GM23338 (cell line): Measurements from ENCODE around the gene OSGEPL1. TPM values are rescaled to one million over a fixed set of nuclear protein-coding genes. Genes with fewer than 3 reads are reported as not detected.

ENCODE experiments used
- ATAC-seq: fragments of 200-7000 bp; cut with Tn5 transposase; 3 replicates; pipeline ENCODE4 v1.9.1; 2020
- DNase-seq: peaks from one replicate; pipeline ENCODE4 v3.0.0-alpha.2; 2015; ENCODE audit warnings: low spot score
- H2AFZ ChIP-seq: fragments of 200-600 bp; sonication (generic); 2 replicates; pipeline ENCODE4 v1.8.0; 2016; ENCODE audit warnings: antibody characterized with exemption, mild to moderate bottlenecking, moderate library complexity
- H3F3A ChIP-seq: fragments of 200-600 bp; sonication (generic); replicated peaks from 2 replicates; pipeline ENCODE4 v1.8.0; 2017; ENCODE audit warnings: antibody characterized with exemption, mixed run types, low read depth
- H3K27ac ChIP-seq: fragments of 200-600 bp; sonication (generic); 2 replicates; pipeline ENCODE4 v1.6.1; 2016; ENCODE audit warnings: low read depth
- H3K27me3 ChIP-seq: fragments of 200-600 bp; sonication (generic); 2 replicates; pipeline ENCODE4 v1.8.0; 2016; ENCODE audit warnings: mild to moderate bottlenecking, mixed run types, moderate library complexity; ENCODE audit not compliant: insufficient read depth
- H3K36me3 ChIP-seq: fragments of 200-600 bp; sonication (generic); 2 replicates; pipeline ENCODE4 v1.8.0; 2016; ENCODE audit warnings: mild to moderate bottlenecking; ENCODE audit not compliant: insufficient read depth
- H3K4me1 ChIP-seq: fragments of 200-600 bp; sonication (generic); 2 replicates; pipeline ENCODE4 v1.8.0; 2016; ENCODE audit warnings: mild to moderate bottlenecking, moderate library complexity; ENCODE audit not compliant: insufficient read depth
- H3K4me2 ChIP-seq: fragments of 200-600 bp; sonication (generic); 2 replicates; pipeline ENCODE4 v1.7.1; 2017; ENCODE audit warnings: mixed run types
- H3K4me3 ChIP-seq: fragments of 200-600 bp; sonication (generic); 2 replicates; pipeline ENCODE4 v1.6.1; 2016; ENCODE audit warnings: mixed run types
- H3K79me2 ChIP-seq: fragments of 200-600 bp; sonication (generic); replicated peaks from 2 replicates; pipeline ENCODE4 v1.8.0; 2017; ENCODE audit warnings: mild to moderate bottlenecking; ENCODE audit not compliant: insufficient read depth
- H3K9me2 ChIP-seq: fragments of 200-600 bp; sonication (generic); 2 replicates; pipeline ENCODE4 v1.8.0; 2017; ENCODE audit not compliant: insufficient read depth
- H4K20me1 ChIP-seq: fragments of 200-600 bp; sonication (generic); replicated peaks from 2 replicates; pipeline ENCODE4 v1.8.0; 2017; ENCODE audit warnings: mild to moderate bottlenecking; ENCODE audit not compliant: insufficient read depth
- H3K27ac Mint-ChIP-seq: 2 replicates; pipeline ENCODE4 v1.8.0; 2020; ENCODE audit warnings: inconsistent platforms, mild to moderate bottlenecking, moderate library complexity, mixed read lengths
- H3K27me3 Mint-ChIP-seq: 3 replicates; pipeline ENCODE4 v1.8.0; 2022; ENCODE audit warnings: low read depth, mild to moderate bottlenecking, moderate library complexity, mixed read lengths, inconsistent platforms; ENCODE audit not compliant: insufficient read depth, poor library complexity
- H3K36me3 Mint-ChIP-seq: 3 replicates; pipeline ENCODE4 v1.8.0; 2021; ENCODE audit warnings: low read depth, mild to moderate bottlenecking, inconsistent platforms, moderate library complexity, mixed read lengths
- H3K4me1 Mint-ChIP-seq: 3 replicates; pipeline ENCODE4 v1.8.0; 2020; ENCODE audit warnings: mild to moderate bottlenecking, inconsistent platforms, mixed read lengths
- H3K4me3 Mint-ChIP-seq: 3 replicates; pipeline ENCODE4 v1.8.0; 2021; ENCODE audit warnings: moderate library complexity, mild to moderate bottlenecking, inconsistent platforms, mixed read lengths
- H3K9me3 Mint-ChIP-seq: 3 replicates; pipeline ENCODE4 v1.8.0; 2020; ENCODE audit warnings: moderate library complexity, mild to moderate bottlenecking, inconsistent platforms, mixed read lengths
- CREB1 ChIP-seq: fragments of 250-450 bp; sonication (Bioruptor Pico); IDR thresholded peaks from 2 replicates; pipeline ENCODE4 v1.5.0; 2020; ENCODE audit warnings: low read depth, mild to moderate bottlenecking, moderate library complexity
- ETS1 ChIP-seq: IDR thresholded peaks from 2 replicates; pipeline ENCODE4 v1.6.1; 2016; ENCODE audit warnings: antibody characterized with exemption
- EZH2 ChIP-seq: fragments of 200-600 bp; sonication (generic); IDR thresholded peaks from one replicate; pipeline ENCODE4 v1.8.0; 2017; ENCODE audit warnings: antibody characterized with exemption, mild to moderate bottlenecking, low read depth; ENCODE audit not compliant: unreplicated experiment
- EZH2phosphoT487 ChIP-seq: fragments of 200-600 bp; sonication (generic); IDR thresholded peaks from one replicate; pipeline ENCODE4 v1.8.1; 2018; ENCODE audit warnings: antibody characterized with exemption; ENCODE audit not compliant: unreplicated experiment
- JUNB ChIP-seq: IDR thresholded peaks from one replicate; pipeline ENCODE4 v1.6.1; 2016; ENCODE audit warnings: antibody characterized with exemption; ENCODE audit not compliant: unreplicated experiment
- NANOG ChIP-seq: IDR thresholded peaks from 2 replicates; pipeline ENCODE4 v1.6.1; 2016; ENCODE audit warnings: antibody characterized with exemption, borderline replicate concordance
- POLR2AphosphoS5 ChIP-seq: IDR thresholded peaks from 2 replicates; pipeline ENCODE4 v1.6.1; 2016; ENCODE audit warnings: antibody characterized with exemption, low read depth
- REST ChIP-seq: IDR thresholded peaks from one replicate; pipeline ENCODE4 v1.6.1; 2018; ENCODE audit warnings: antibody characterized with exemption; ENCODE audit not compliant: unreplicated experiment
- STAT1 ChIP-seq: IDR thresholded peaks from one replicate; pipeline ENCODE4 v1.6.1; 2016; ENCODE audit warnings: antibody characterized with exemption; ENCODE audit not compliant: unreplicated experiment
- ZNF114 ChIP-seq: fragments of 250-450 bp; sonication (Bioruptor Pico); IDR thresholded peaks from 2 replicates; pipeline ENCODE4 v1.5.0; 2020; ENCODE audit warnings: mild to moderate bottlenecking, moderate library complexity
- ZNF331 ChIP-seq: fragments of 250-450 bp; sonication (Bioruptor Pico); IDR thresholded peaks from 2 replicates; pipeline ENCODE4 v1.5.0; 2020; ENCODE audit warnings: low read depth, mild to moderate bottlenecking, moderate library complexity
- polyA plus RNA-seq: library from polyadenylated mRNA; unstranded; fragments of >200 nt; fragmentation: Nextera tagmentation; extraction: Ambion mirVana; gene quantifications from 2 replicates; pipeline ENCODE4 v1.2.1, GENCODE V29; 2016
- total RNA-seq: library from RNA; depleted of rRNA; stranded (reverse); fragments of >200 nt; shearing (Covaris generic); gene quantifications from 2 replicates; pipeline ENCODE4 v1.2.3, GENCODE V29; 2014
- TF ChIP-seq, protein P1 (sequence below), 2 experiments: fragments of 200-600 bp in 1 of 2; sonication (generic) in 1 of 2; conservative IDR thresholded peaks; 2 replicates each; pipeline versions ENCODE4 v1.5.1 to v1.6.1; 2016 to 2017; ENCODE audit warnings: antibody characterized with exemption in 2 of 2, low read depth in 2 of 2, mild to moderate bottlenecking in 2 of 2, moderate library complexity in 1 of 2
- TF ChIP-seq, protein P2 (sequence below): fragments of 250-450 bp; sonication (Bioruptor Pico); IDR thresholded peaks from 2 replicates; pipeline ENCODE4 v1.5.0; 2020; ENCODE audit warnings: mild to moderate bottlenecking, moderate library complexity

OSGEPL1 gene
- total and polyA plus RNA-seq, 2 experiments from 2014 or later, result 19.6 to 23.1 TPM

GRCh38 chr2:189783927-189784867 lies 21.6 kb upstream of the OSGEPL1 start, which contains the start of the genes ORMDL1 and PMS1:
Gene ORMDL1, minus strand, starts transcription at chr2:189784339. Its CDS starts 1,744 bp downstream, at chr2:189782595.
Gene PMS1, plus strand, starts transcription at chr2:189784450. Its CDS starts 7,360 bp downstream, at chr2:189791810.
- H3K4me1 ChIP-seq, result peaks cover 5% of the 10 kb centered on the region; the same call in 1 of the 2 replicates
- peak; percentile 65; the same call in 1 of the 2 replicates for TF ChIP-seq ETS1
- no peak for TF ChIP-seq JUNB
- TF ChIP-seq, protein P1, sequence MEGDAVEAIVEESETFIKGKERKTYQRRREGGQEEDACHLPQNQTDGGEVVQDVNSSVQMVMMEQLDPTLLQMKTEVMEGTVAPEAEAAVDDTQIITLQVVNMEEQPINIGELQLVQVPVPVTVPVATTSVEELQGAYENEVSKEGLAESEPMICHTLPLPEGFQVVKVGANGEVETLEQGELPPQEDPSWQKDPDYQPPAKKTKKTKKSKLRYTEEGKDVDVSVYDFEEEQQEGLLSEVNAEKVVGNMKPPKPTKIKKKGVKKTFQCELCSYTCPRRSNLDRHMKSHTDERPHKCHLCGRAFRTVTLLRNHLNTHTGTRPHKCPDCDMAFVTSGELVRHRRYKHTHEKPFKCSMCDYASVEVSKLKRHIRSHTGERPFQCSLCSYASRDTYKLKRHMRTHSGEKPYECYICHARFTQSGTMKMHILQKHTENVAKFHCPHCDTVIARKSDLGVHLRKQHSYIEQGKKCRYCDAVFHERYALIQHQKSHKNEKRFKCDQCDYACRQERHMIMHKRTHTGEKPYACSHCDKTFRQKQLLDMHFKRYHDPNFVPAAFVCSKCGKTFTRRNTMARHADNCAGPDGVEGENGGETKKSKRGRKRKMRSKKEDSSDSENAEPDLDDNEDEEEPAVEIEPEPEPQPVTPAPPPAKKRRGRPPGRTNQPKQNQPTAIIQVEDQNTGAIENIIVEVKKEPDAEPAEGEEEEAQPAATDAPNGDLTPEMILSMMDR (conservative IDR thresholded peaks at IDR 0.05; ENCODE audit: low read depth in 2 of 2), result no peak
- TF ChIP-seq, protein P2, sequence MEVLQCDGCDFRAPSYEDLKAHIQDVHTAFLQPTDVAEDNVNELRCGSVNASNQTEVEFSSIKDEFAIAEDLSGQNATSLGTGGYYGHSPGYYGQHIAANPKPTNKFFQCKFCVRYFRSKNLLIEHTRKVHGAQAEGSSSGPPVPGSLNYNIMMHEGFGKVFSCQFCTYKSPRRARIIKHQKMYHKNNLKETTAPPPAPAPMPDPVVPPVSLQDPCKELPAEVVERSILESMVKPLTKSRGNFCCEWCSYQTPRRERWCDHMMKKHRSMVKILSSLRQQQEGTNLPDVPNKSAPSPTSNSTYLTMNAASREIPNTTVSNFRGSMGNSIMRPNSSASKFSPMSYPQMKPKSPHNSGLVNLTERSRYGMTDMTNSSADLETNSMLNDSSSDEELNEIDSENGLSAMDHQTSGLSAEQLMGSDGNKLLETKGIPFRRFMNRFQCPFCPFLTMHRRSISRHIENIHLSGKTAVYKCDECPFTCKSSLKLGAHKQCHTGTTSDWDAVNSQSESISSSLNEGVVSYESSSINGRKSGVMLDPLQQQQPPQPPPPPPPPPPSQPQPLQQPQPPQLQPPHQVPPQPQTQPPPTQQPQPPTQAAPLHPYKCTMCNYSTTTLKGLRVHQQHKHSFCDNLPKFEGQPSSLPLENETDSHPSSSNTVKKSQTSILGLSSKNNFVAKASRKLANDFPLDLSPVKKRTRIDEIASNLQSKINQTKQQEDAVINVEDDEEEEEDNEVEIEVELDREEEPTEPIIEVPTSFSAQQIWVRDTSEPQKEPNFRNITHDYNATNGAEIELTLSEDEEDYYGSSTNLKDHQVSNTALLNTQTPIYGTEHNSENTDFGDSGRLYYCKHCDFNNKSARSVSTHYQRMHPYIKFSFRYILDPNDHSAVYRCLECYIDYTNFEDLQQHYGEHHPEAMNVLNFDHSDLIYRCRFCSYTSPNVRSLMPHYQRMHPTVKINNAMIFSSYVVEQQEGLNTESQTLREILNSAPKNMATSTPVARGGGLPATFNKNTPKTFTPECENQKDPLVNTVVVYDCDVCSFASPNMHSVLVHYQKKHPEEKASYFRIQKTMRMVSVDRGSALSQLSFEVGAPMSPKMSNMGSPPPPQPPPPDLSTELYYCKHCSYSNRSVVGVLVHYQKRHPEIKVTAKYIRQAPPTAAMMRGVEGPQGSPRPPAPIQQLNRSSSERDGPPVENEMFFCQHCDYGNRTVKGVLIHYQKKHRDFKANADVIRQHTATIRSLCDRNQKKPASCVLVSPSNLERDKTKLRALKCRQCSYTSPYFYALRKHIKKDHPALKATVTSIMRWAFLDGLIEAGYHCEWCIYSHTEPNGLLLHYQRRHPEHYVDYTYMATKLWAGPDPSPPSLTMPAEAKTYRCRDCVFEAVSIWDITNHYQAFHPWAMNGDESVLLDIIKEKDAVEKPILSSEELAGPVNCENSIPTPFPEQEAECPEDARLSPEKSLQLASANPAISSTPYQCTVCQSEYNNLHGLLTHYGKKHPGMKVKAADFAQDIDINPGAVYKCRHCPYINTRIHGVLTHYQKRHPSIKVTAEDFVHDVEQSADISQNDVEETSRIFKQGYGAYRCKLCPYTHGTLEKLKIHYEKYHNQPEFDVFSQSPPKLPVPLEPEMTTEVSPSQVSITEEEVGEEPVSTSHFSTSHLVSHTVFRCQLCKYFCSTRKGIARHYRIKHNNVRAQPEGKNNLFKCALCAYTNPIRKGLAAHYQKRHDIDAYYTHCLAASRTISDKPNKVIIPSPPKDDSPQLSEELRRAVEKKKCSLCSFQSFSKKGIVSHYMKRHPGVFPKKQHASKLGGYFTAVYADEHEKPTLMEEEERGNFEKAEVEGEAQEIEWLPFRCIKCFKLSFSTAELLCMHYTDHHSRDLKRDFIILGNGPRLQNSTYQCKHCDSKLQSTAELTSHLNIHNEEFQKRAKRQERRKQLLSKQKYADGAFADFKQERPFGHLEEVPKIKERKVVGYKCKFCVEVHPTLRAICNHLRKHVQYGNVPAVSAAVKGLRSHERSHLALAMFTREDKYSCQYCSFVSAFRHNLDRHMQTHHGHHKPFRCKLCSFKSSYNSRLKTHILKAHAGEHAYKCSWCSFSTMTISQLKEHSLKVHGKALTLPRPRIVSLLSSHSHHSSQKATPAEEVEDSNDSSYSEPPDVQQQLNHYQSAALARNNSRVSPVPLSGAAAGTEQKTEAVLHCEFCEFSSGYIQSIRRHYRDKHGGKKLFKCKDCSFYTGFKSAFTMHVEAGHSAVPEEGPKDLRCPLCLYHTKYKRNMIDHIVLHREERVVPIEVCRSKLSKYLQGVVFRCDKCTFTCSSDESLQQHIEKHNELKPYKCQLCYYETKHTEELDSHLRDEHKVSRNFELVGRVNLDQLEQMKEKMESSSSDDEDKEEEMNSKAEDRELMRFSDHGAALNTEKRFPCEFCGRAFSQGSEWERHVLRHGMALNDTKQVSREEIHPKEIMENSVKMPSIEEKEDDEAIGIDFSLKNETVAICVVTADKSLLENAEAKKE (CRISPR knock-in tag), result no peak
- TF ChIP-seq POLR2AphosphoS5, result peak; percentile 95
- no peak for TF ChIP-seq ZNF331 (CRISPR knock-in tag)
- TF ChIP-seq CREB1 (CRISPR knock-in tag), result peak; percentile 54
- no peak for TF ChIP-seq EZH2
- TF ChIP-seq STAT1, result no peak
- TF ChIP-seq NANOG, result no peak
- TF ChIP-seq ZNF114 (CRISPR knock-in tag), result no peak
- no peak for TF ChIP-seq REST
- no peak for TF ChIP-seq EZH2phosphoT487
- peak within 1 kb of the TSS; percentile 70; the same call in 1 of the 2 replicates for H2AFZ ChIP-seq
- peak; percentile 95 for DNase-seq
- H3K79me2 ChIP-seq, result peaks cover 84% of the 10 kb centered on the region
- peaks cover 21% of the 10 kb centered on the region for H3K4me1 Mint-ChIP-seq
- peak within 1 kb of the TSS; percentile 93 for H3K27ac ChIP-seq
- H3K36me3 Mint-ChIP-seq, result peaks cover 53% of the 10 kb centered on the region
- peak; percentile 95 for ATAC-seq
- H3K9me3 Mint-ChIP-seq, result no peaks in the 10 kb centered on the region
- H3K4me3 Mint-ChIP-seq, result peak within 1 kb of the TSS; percentile 95
- H3K4me2 ChIP-seq, result peak within 1 kb of the TSS; percentile 75
- peak within 1 kb of the TSS; percentile 60 for H3K4me3 ChIP-seq
- H3F3A ChIP-seq, result no peaks in the 10 kb centered on the region
- no peaks in the 10 kb centered on the region for H3K27me3 ChIP-seq
- peaks cover 2% of the 10 kb centered on the region for H3K27me3 Mint-ChIP-seq
- H4K20me1 ChIP-seq, result peaks cover 8% of the 10 kb centered on the region; the same call in 1 of the 2 replicates
- H3K9me2 ChIP-seq, result no peaks in the 10 kb centered on the region
- peak within 1 kb of the TSS; percentile 95 for H3K27ac Mint-ChIP-seq
- H3K36me3 ChIP-seq, result peaks cover 20% of the 10 kb centered on the region
